Body of pancreas (tissue), 4 donors: ENCODE results near the gene RNLS.

Source experiments
- CTCF ChIP-seq, 7 experiments: fragments of 450-650 bp in 4 of 7; fragments of 200-600 bp in 3 of 7; sonication (generic) in 3 of 7; IDR thresholded peaks; one replicate each; pipeline ENCODE4 v1.5.1; 2016 to 2019; ENCODE audit warnings: antibody characterized with exemption in 7 of 7
- POLR2A ChIP-seq, 3 donors: fragments of 450-650 bp; IDR thresholded peaks; one replicate each; pipeline ENCODE4 v1.6.1; 2016; ENCODE audit warnings: antibody characterized with exemption in 3 of 3, mild to moderate bottlenecking in 2 of 3

DNA sequence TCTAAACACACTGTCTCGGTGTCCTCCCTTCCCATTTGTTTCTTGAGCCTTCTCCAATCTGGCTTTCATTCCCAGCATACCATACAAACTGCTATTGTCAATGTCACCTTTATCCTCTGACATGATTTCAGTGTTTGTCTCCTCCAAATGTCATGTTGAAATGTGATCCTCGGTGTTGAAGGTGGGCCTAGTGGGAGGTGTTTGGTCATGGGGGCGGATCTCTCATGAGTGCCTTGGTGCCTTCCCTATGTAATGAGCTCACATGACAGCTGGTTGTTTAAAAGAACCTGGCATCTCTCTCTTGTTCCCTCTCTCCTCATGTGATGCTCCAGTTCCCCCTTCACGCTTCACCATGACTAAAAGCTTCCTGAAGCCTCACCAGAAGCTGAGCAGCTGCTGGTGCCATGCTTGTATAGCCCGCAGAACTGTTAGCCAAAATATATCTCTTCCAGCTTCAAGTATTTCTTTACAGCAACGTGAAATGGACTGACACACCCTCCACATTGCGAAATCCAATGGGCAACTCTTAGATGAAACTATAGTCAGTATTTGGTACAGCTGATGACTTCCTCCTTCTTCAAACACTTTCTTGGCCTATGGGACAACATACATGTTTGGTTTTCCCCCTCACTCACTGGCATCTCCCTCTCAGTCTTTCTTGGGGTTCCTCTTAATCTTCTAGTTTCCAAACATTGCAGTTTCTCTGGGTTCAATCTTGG is 27.8 kb downstream of the RNLS start:
- TF ChIP-seq CTCF (IDR thresholded peaks at IDR 0.05) (no peak), POLR2A (IDR thresholded peaks at IDR 0.05) (no peak)
